CD4-positive, alpha-beta T cell treated with Interleukin-10 for 1 hour (primary cell): ENCODE data around the gene SERPINB10.

Experiments
- DNase-seq: peaks from one replicate; pipeline ENCODE4 v3.0.0-alpha.2; 2020

Gene SERPINB10

GRCh38 chr18:63907664-63908063 lies at the start of gene SERPINB10:
Gene SERPINB10 (plus strand): TSS chr18:63907958. CDS start chr18:63915511, 7,553 bp downstream.
- no peak for DNase-seq

DNA sequence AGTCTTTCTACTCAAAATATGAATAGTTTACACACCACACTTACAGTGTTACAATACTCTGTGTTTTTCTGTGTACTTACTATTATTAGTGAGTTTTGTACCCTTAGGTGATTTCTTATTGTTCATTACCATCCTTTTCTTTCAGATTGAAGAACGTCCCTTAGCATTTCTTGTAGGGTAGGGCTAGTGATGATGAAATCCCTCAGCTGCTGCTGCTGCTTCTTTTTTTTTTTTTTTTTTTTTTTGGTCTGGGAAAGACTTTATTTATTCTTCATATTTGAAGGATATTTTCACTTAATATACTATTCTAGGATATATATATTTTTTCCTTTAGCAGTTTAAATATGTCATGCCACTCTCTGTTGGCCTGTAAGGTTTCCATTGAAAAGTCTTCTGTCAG lies 49.3 kb upstream of the SERPINB10 start:
- DNase-seq, result no peak

- no peak for DNase-seq
Measured at GRCh38 chr18:63859781-63860475, 47.8 kb upstream of the SERPINB10 start.

GRCh38 chr18:63860531-63860930 lies 47.2 kb upstream of the SERPINB10 start:
- DNase-seq, result no peak

- no peak for DNase-seq
Measured at GRCh38 chr18:63867368-63868125, 40.2 kb upstream of the SERPINB10 start.

- DNase-seq, result no peak
Measured at GRCh38 chr18:63868546-63868945, 39.2 kb upstream of the SERPINB10 start.

DNA sequence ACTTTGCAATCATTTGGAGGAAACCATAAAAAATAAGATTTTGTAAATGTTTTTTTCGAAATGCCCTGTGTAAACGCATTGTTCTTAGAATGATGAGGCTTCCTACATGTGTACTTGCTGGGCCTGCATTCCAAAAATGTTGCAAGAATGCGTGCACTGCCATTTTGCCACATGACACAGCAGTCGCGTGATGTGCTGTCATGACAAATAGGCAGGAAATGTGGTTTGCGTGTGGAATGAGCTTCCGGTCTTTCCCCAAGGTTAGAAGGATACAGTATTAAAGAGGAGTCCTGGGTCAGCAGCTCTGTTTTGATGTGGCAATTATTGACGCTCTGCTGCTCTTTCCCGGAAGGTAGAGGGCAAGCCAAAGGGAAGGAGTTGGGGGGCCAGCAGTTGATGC lies 38.4 kb upstream of the SERPINB10 start:
- no peak for DNase-seq

DNA sequence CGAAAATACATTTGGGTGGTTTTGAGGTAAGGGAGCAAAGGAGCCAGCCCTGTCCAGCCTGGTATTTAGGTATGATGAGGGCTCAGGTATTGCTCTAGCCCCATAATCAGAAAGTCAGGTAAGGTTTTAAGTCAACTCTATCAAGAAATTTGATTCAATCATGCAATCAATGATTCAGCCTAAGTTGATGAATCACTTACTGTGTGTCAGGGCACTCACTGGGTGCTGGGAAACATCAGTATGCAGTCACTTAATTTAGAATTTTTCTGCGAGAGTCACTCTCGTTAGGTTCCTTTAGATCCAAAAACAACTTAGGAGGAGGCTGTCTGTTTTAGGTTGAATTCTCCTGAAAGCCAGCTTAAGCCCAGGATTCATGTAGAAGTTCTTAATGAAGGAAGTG lies 37.9 kb upstream of the SERPINB10 start:
- no peak for DNase-seq

DNA sequence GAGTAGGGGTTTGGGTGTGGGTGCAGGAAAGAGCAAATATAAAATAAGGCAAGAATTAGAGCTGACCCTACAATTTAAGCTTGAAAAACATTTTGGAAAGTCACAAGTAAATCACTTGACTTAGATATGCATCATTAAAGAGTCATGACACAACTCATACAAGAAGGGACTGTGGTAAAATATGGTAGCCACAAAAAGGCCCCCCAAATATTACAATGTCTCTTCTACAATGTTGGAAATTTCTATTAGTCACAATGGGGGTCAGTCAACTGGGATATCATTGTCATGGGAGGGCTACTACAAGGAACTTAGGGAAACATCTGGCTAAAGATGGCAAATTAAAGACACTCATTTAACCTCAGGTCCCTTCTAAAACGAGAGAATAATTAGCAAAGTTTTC lies 35.9 kb upstream of the SERPINB10 start:
- DNase-seq, result no peak

DNA sequence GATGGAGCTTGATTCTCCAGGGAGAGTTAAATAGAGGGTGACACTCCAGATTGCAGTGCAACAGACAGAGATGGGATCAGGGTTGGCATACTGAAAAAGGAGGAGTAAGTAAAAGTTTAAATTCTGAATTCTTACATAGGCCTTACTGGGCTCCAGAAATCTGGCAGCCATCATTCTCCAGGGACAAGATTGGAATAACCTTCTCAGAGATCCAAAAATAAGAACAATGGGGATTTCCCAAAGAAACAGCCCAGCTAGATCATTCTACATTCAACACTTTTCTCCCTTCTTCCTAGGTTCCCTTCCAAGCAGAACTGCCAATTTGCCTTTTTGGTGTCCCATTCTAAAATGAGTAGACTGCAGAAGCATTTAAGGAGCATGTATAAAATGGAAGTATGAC lies 35.2 kb upstream of the SERPINB10 start:
- no peak for DNase-seq

DNA sequence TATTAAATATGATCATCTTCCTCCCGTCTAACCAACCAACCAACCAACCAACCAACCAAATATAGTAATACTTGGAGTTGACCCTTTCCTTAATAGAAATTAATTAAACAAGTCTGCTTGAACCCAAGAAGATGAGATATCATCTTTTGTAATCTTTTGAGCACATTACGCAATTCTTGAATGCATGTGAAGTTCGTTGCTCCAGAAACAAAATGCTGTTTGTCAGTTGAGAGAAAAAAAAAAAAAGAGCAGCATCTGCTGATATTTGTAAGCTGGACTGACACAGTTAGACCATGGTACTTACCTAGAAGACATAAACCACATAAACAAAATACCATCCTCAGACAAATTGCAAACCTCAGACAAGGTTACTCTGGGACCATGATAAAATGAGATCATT lies 29.4 kb upstream of the SERPINB10 start:
- DNase-seq, result no peak

GRCh38 chr18:63878925-63879324 lies 28.8 kb upstream of the SERPINB10 start:
- no peak for DNase-seq

- no peak for DNase-seq
Measured at GRCh38 chr18:63879709-63880108, 28.0 kb upstream of the SERPINB10 start.

DNA sequence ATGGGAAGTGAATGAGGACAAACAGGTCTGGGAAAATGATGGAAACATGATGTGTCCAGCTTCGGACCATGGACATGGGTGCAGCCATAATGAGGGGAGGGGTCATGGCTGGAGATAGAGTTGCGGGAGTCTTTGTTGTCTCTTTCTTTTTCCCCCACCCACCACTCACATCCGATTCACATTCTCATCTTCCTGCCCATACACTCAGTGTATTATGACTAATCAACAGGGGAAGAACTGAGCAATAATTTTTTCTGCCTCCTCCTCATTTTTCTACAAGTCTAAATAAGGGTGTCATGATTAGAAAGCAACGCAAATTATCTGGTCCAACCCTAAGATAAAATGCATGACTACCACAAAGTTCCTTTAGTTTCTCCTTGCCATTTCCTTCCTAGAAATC lies 25.9 kb upstream of the SERPINB10 start:
- DNase-seq, result no peak

DNA sequence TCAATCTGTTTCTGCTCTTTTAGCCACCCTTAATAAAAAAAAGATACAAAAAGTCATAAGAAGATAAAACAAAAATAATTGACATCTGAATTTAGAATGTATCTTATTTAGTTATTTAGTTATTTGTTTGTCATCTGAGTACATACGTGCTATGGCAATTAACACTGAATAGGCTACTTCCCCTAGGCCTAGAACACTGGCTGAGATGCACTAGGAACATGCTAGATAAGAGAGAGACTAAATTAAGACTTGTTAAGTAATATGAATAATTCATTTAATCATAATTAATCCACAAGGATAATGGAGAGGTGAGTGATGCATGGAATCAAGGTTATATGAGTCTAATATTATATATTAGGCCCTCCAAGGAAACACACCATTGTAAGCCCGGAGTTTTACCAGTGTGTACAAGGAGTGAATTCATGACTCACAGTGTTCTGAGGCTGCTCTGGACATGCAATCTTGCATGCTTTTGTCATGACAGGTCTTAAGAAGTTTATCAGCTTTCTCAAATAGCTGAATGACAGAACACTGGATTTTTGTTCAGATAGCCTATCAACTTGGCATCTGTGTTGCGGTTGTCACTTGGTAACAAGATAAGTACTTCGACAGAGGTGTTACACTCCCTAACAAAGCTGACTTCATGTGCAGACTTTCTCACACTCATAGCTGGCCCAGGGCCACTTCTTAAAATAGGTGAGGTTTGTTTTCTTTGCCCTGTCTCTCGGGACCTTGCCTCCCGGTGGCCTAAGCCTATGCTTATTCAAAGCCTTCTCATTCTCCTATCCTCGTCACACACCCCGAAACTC lies 25.2 kb upstream of the SERPINB10 start:
- DNase-seq, result no peak

- no peak for DNase-seq
Measured at GRCh38 chr18:63883617-63884016, 24.1 kb upstream of the SERPINB10 start.

DNA sequence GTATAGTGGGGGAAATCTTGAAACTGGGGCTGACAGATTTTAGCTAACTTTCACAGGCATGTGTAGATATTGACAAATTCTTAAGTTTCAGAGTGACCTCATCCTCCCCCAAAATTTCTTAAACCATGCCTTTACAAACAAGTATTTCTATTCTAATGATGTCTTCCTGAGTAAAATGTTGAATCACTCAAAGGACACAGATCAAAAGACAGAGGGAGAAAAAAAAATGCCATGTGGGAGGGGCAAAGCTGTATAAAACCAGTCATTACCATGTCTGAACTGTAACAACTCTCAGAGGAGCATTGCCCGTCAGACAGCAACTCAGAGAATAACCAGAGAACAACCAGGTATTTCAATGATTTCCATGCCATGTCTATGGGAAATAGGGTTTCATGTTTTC lies 20.3 kb upstream of the SERPINB10 start, which contains the start of gene SERPINB2:
Gene SERPINB2 (plus strand): TSS at position 282 of the 400 bp plus-strand sequence. CDS start 3,740 bp downstream, outside the sequence.
- DNase-seq, result no peak

- no peak for DNase-seq
Measured at GRCh38 chr18:63888470-63889190, 19.1 kb upstream of the SERPINB10 start.

DNA sequence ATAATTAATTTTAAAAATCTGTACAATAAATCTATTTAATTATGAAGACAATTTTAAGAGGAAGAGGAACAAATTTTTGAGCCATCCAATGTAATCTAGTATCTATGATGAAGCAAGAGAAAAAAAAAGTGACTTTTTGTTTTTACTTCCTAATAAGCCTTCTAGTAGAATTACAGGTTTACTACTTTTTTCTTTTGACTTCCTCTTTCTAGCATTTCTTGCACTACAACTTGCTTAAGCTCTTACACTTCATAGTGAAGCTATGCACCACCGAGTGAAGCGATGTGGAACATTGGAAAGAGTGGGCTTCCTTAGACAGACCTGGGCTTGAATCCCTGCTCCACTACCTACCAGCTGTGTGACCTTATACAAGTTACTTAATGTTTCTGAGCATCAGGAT lies 18.1 kb upstream of the SERPINB10 start:
- DNase-seq, result no peak

- no peak for DNase-seq
Measured at GRCh38 chr18:63890237-63890949, 17.4 kb upstream of the SERPINB10 start.

GRCh38 chr18:63890950-63891304 lies 16.8 kb upstream of the SERPINB10 start:
- DNase-seq, result no peak

- no peak for DNase-seq
Measured at GRCh38 chr18:63892566-63892965, 15.2 kb upstream of the SERPINB10 start.
